ENCODE data around the gene CASP4.

CASP4 gene

GRCh38 chr11:104926771-104927611 is 41.4 kb downstream of the CASP4 start:
- no peak overlapping the region for H3K4me3 Mint-ChIP-seq
- no peaks in the 10 kb centered on the region for H3K27me3 Mint-ChIP-seq
- H3K4me1 Mint-ChIP-seq (ENCODE audit: low read depth) = peaks cover 5% of the 10 kb centered on the region
- H3K27ac Mint-ChIP-seq = no peak overlapping the region
- peaks cover 29% of the 10 kb centered on the region for H3K36me3 Mint-ChIP-seq
- peaks cover 9% of the 10 kb centered on the region for H3K9me3 Mint-ChIP-seq (ENCODE audit: low read depth)

GRCh38 chr11:104925850-104926249 is 42.5 kb downstream of the CASP4 start:
- H3K27ac Mint-ChIP-seq = no peak overlapping the region
- H3K4me1 Mint-ChIP-seq (ENCODE audit: low read depth) = peaks cover 5% of the 10 kb centered on the region
- no peaks in the 10 kb centered on the region for H3K27me3 Mint-ChIP-seq
- H3K4me3 Mint-ChIP-seq = no peak overlapping the region
- peaks cover 9% of the 10 kb centered on the region for H3K9me3 Mint-ChIP-seq (ENCODE audit: low read depth)
- H3K36me3 Mint-ChIP-seq = peaks cover 29% of the 10 kb centered on the region

GRCh38 chr11:104918113-104918824 is 50.1 kb downstream of the CASP4 start:
- Mint-ChIP-seq H3K27ac (peak overlapping the region; percentile 91), H3K9me3 (ENCODE audit: low read depth) (no peaks in the 10 kb centered on the region), H3K36me3 (peaks cover 4% of the 10 kb centered on the region), H3K27me3 (no peaks in the 10 kb centered on the region), H3K4me1 (ENCODE audit: low read depth) (peaks cover 56% of the 10 kb centered on the region), H3K4me3 (peak overlapping the region; percentile 91)

- H3K4me1 Mint-ChIP-seq (ENCODE audit: low read depth) = peaks cover 57% of the 10 kb centered on the region
- peaks cover 4% of the 10 kb centered on the region for H3K36me3 Mint-ChIP-seq
- no peaks in the 10 kb centered on the region for H3K27me3 Mint-ChIP-seq
- no peaks in the 10 kb centered on the region for H3K9me3 Mint-ChIP-seq (ENCODE audit: low read depth)
- H3K4me3 Mint-ChIP-seq = peak overlapping the region; percentile 91
- H3K27ac Mint-ChIP-seq = peak overlapping the region; percentile 91
Measured at GRCh38 chr11:104917271-104918112, 50.9 kb downstream of the CASP4 start.

GRCh38 chr11:104916442-104916841 is 51.9 kb downstream of the CASP4 start:
- Mint-ChIP-seq H3K4me1 (ENCODE audit: low read depth) (peaks cover 62% of the 10 kb centered on the region), H3K4me3 (peak overlapping the region; percentile 74), H3K27me3 (no peaks in the 10 kb centered on the region), H3K9me3 (ENCODE audit: low read depth) (no peaks in the 10 kb centered on the region), H3K27ac (peak overlapping the region; percentile 91), H3K36me3 (peaks cover 4% of the 10 kb centered on the region)

- H3K27me3 Mint-ChIP-seq = no peaks in the 10 kb centered on the region
- peaks cover 14% of the 10 kb centered on the region for H3K36me3 Mint-ChIP-seq
- H3K27ac Mint-ChIP-seq = no peak overlapping the region
- no peak overlapping the region for H3K4me3 Mint-ChIP-seq
- peaks cover 49% of the 10 kb centered on the region for H3K4me1 Mint-ChIP-seq (ENCODE audit: low read depth)
- no peaks in the 10 kb centered on the region for H3K9me3 Mint-ChIP-seq (ENCODE audit: low read depth)
Measured at GRCh38 chr11:104912102-104912501, 56.3 kb downstream of the CASP4 start.

GRCh38 chr11:104908186-104908531 is 60.2 kb downstream of the CASP4 start:
- no peaks in the 10 kb centered on the region for H3K27me3 Mint-ChIP-seq
- H3K36me3 Mint-ChIP-seq = peaks cover 24% of the 10 kb centered on the region
- peaks cover 17% of the 10 kb centered on the region for H3K4me1 Mint-ChIP-seq (ENCODE audit: low read depth)
- no peaks in the 10 kb centered on the region for H3K9me3 Mint-ChIP-seq (ENCODE audit: low read depth)
- no peak overlapping the region for H3K27ac Mint-ChIP-seq
- no peak overlapping the region for H3K4me3 Mint-ChIP-seq

GRCh38 chr11:104907521-104908185 is 60.7 kb downstream of the CASP4 start:
- Mint-ChIP-seq H3K4me3 (no peak overlapping the region), H3K27me3 (no peaks in the 10 kb centered on the region), H3K4me1 (ENCODE audit: low read depth) (peaks cover 14% of the 10 kb centered on the region), H3K27ac (no peak overlapping the region), H3K9me3 (ENCODE audit: low read depth) (no peaks in the 10 kb centered on the region), H3K36me3 (peaks cover 21% of the 10 kb centered on the region)

GRCh38 chr11:104905271-104905670 is 63.1 kb downstream of the CASP4 start:
- Mint-ChIP-seq H3K36me3 (peaks cover 30% of the 10 kb centered on the region), H3K4me3 (no peak overlapping the region), H3K9me3 (ENCODE audit: low read depth) (no peaks in the 10 kb centered on the region), H3K4me1 (ENCODE audit: low read depth) (peaks cover 15% of the 10 kb centered on the region), H3K27me3 (no peaks in the 10 kb centered on the region), H3K27ac (no peak overlapping the region)

GRCh38 chr11:104899226-104899625 is 69.1 kb downstream of the CASP4 start:
- H3K36me3 Mint-ChIP-seq = peaks cover 8% of the 10 kb centered on the region
- H3K4me1 Mint-ChIP-seq (ENCODE audit: low read depth) = peaks cover 25% of the 10 kb centered on the region
- H3K9me3 Mint-ChIP-seq (ENCODE audit: low read depth) = no peaks in the 10 kb centered on the region
- H3K4me3 Mint-ChIP-seq = no peak overlapping the region
- no peak overlapping the region for H3K27ac Mint-ChIP-seq
- H3K27me3 Mint-ChIP-seq = no peaks in the 10 kb centered on the region

GRCh38 chr11:104898685-104899013 is 69.7 kb downstream of the CASP4 start:
- peak overlapping the region; percentile 59 for H3K4me3 Mint-ChIP-seq
- no peak overlapping the region for H3K27ac Mint-ChIP-seq
- peaks cover 8% of the 10 kb centered on the region for H3K36me3 Mint-ChIP-seq
- no peaks in the 10 kb centered on the region for H3K27me3 Mint-ChIP-seq
- H3K4me1 Mint-ChIP-seq (ENCODE audit: low read depth) = peaks cover 25% of the 10 kb centered on the region
- H3K9me3 Mint-ChIP-seq (ENCODE audit: low read depth) = no peaks in the 10 kb centered on the region

- Mint-ChIP-seq H3K9me3 (ENCODE audit: low read depth) (no peaks in the 10 kb centered on the region), H3K27me3 (no peaks in the 10 kb centered on the region), H3K4me3 (peak within 1 kb of the TSS; percentile 59), H3K27ac (no peak within 1 kb of the TSS), H3K36me3 (peaks cover 8% of the 10 kb centered on the region), H3K4me1 (ENCODE audit: low read depth) (peaks cover 25% of the 10 kb centered on the region)
Measured at GRCh38 chr11:104897891-104898684, 70.3 kb downstream of the CASP4 start, which contains the start of gene CASP12. TSS of gene CASP12 (minus strand) at chr11:104898460.

GRCh38 chr11:104895634-104896033 is 72.7 kb downstream of the CASP4 start:
- Mint-ChIP-seq H3K9me3 (ENCODE audit: low read depth) (no peaks in the 10 kb centered on the region), H3K36me3 (no peaks in the 10 kb centered on the region), H3K27me3 (no peaks in the 10 kb centered on the region), H3K4me3 (no peak overlapping the region), H3K4me1 (ENCODE audit: low read depth) (peaks cover 15% of the 10 kb centered on the region), H3K27ac (no peak overlapping the region)

- Mint-ChIP-seq H3K4me3 (no peak overlapping the region), H3K4me1 (ENCODE audit: low read depth) (peaks cover 15% of the 10 kb centered on the region), H3K27me3 (no peaks in the 10 kb centered on the region), H3K9me3 (ENCODE audit: low read depth) (no peaks in the 10 kb centered on the region), H3K36me3 (no peaks in the 10 kb centered on the region), H3K27ac (no peak overlapping the region)
Measured at GRCh38 chr11:104893876-104894275, 74.5 kb downstream of the CASP4 start.

Data from activated naive CD8-positive, alpha-beta T cell (primary cell).